Hepatocyte (in vitro differentiated cells): Measurements from ENCODE around the gene TWNK. TPM values are rescaled to one million over a fixed set of nuclear protein-coding genes. Genes with fewer than 3 reads are reported as not detected.
A peak's percentile ranks its signal among the peaks of the same experiment; 100 is the strongest.

Source experiments
- DNase-seq: peaks from one replicate; pipeline ENCODE4 v3.0.0-alpha.2; 2016; ENCODE audit warnings: low spot score
- H2AFZ ChIP-seq: fragments of 200-600 bp; sonication (generic); 2 replicates; pipeline ENCODE4 v1.6.0; 2016; ENCODE audit warnings: antibody characterized with exemption, mild to moderate bottlenecking
- H3K27ac ChIP-seq: fragments of 200-600 bp; sonication (generic); 2 replicates; pipeline ENCODE4 v1.5.1; 2016; ENCODE audit warnings: mild to moderate bottlenecking
- H3K27me3 ChIP-seq: fragments of 200-600 bp; sonication (generic); 2 replicates; pipeline ENCODE4 v1.6.1; 2016
- H3K36me3 ChIP-seq: fragments of 200-600 bp; sonication (generic); replicated peaks from 2 replicates; pipeline ENCODE4 v1.5.1; 2016; ENCODE audit warnings: low read depth; ENCODE audit not compliant: insufficient read depth
- H3K4me1 ChIP-seq: fragments of 200-600 bp; sonication (generic); 2 replicates; pipeline ENCODE4 v1.5.1; 2016; ENCODE audit warnings: mild to moderate bottlenecking, moderate library complexity; ENCODE audit not compliant: insufficient read depth
- H3K4me2 ChIP-seq: fragments of 200-600 bp; sonication (generic); 2 replicates; pipeline ENCODE4 v1.6.0; 2016
- H3K4me3 ChIP-seq: fragments of 200-600 bp; sonication (generic); 2 replicates; pipeline ENCODE4 v1.5.1; 2016; ENCODE audit warnings: mild to moderate bottlenecking
- H3K79me2 ChIP-seq: fragments of 200-600 bp; sonication (generic); 2 replicates; pipeline ENCODE4 v1.6.0; 2017; ENCODE audit warnings: mild to moderate bottlenecking
- H3K9me2 ChIP-seq: fragments of 200-600 bp; sonication (generic); replicated peaks from 2 replicates; pipeline ENCODE4 v1.6.0; 2017; ENCODE audit warnings: mild to moderate bottlenecking; ENCODE audit not compliant: insufficient read depth
- H3K9me3 ChIP-seq: fragments of 200-600 bp; sonication (generic); 2 replicates; pipeline ENCODE4 v1.5.1; 2016; ENCODE audit warnings: low read depth, mild to moderate bottlenecking
- H4K20me1 ChIP-seq: fragments of 200-600 bp; sonication (generic); 2 replicates; pipeline ENCODE4 v1.6.0; 2016; ENCODE audit warnings: mild to moderate bottlenecking; ENCODE audit not compliant: insufficient read depth, poor library complexity, severe bottlenecking
- CTCF ChIP-seq: fragments of 200-600 bp; sonication (generic); IDR thresholded peaks from 2 replicates; pipeline ENCODE4 v1.5.1; 2016; ENCODE audit warnings: antibody characterized with exemption, mild to moderate bottlenecking; ENCODE audit not compliant: poor library complexity
- EZH2 ChIP-seq: fragments of 200-600 bp; sonication (generic); IDR thresholded peaks from 2 replicates; pipeline ENCODE4 v1.6.1; 2016; ENCODE audit warnings: antibody characterized with exemption, mild to moderate bottlenecking, borderline replicate concordance
- EZH2phosphoT487 ChIP-seq: fragments of 200-600 bp; sonication (generic); IDR thresholded peaks from one replicate; pipeline ENCODE4 v1.6.1; 2018; ENCODE audit warnings: antibody characterized with exemption, mild to moderate bottlenecking, low read depth, moderate library complexity; ENCODE audit not compliant: unreplicated experiment, severe bottlenecking
- WGBS: methylation state at CpG from one replicate; pipeline ENCODE4 v1.1.6; 2016; ENCODE audit warnings: low lambda C conversion rate; ENCODE audit errors: missing lambda C conversion rate; 5-methylcytosine and 5-hydroxymethylcytosine counted together
- polyA plus RNA-seq: library from polyadenylated mRNA; unstranded; fragments of >200 nt; fragmentation: Nextera tagmentation; extraction: Ambion mirVana; gene quantifications from 2 replicates; pipeline ENCODE4 v1.2.1, GENCODE V29; 2016
- total RNA-seq: library from RNA; depleted of rRNA; stranded (reverse); fragments of >200 nt; gene quantifications from 2 replicates; pipeline ENCODE4 v1.2.3, GENCODE V29; 2014

The TWNK gene
- total and polyA plus RNA-seq, 2 experiments from 2014 or later, result 4.0 to 5.0 TPM

GRCh38 chr10:101028446-101029337 lies 41.3 kb downstream of the TWNK start:
- TF ChIP-seq EZH2phosphoT487 (no peak), CTCF (no peak), EZH2 (no peak)
- no peak for DNase-seq
- H3K9me3 ChIP-seq, result no peaks in the 10 kb centered on the region
- no peaks in the 10 kb centered on the region for H4K20me1 ChIP-seq
- no peak overlapping the region for H2AFZ ChIP-seq
- H3K4me1 ChIP-seq, result peaks cover 32% of the 10 kb centered on the region
- no peaks in the 10 kb centered on the region for H3K27me3 ChIP-seq
- H3K79me2 ChIP-seq, result peaks cover 7% of the 10 kb centered on the region
- no peaks in the 10 kb centered on the region for H3K36me3 ChIP-seq
- no peaks in the 10 kb centered on the region for H3K9me2 ChIP-seq
- no peak overlapping the region for H3K4me3 ChIP-seq
- 90% methylated on average over 7 of the region's 7 CpGs for WGBS
- no peak overlapping the region for H3K4me2 ChIP-seq
- H3K27ac ChIP-seq, result no peak overlapping the region

- TF ChIP-seq EZH2phosphoT487 (no peak), CTCF (no peak), EZH2 (no peak)
- Histone ChIP-seq H3K27me3 (no peaks in the 10 kb centered on the region), H3K4me1 (peaks cover 38% of the 10 kb centered on the region), H3K9me2 (no peaks in the 10 kb centered on the region), H3K36me3 (no peaks in the 10 kb centered on the region), H2AFZ (no peak overlapping the region), H3K4me3 (no peak overlapping the region), H3K79me2 (peaks cover 11% of the 10 kb centered on the region), H3K27ac (no peak overlapping the region), H3K4me2 (peak overlapping the region; percentile 94), H4K20me1 (no peaks in the 10 kb centered on the region), H3K9me3 (no peaks in the 10 kb centered on the region)
- no peak for DNase-seq
- WGBS, result 73% methylated on average over 27 of the region's 27 CpGs
Observed at GRCh38 chr10:101029520-101030295, 42.4 kb downstream of the TWNK start.

GRCh38 chr10:101030496-101031127 lies 43.3 kb downstream of the TWNK start:
- Histone ChIP-seq H2AFZ (no peak overlapping the region), H3K9me3 (no peaks in the 10 kb centered on the region), H3K27me3 (no peaks in the 10 kb centered on the region), H4K20me1 (no peaks in the 10 kb centered on the region), H3K27ac (peak overlapping the region; percentile 99), H3K79me2 (peaks cover 16% of the 10 kb centered on the region), H3K36me3 (no peaks in the 10 kb centered on the region), H3K4me2 (peak overlapping the region; percentile 94), H3K4me1 (peaks cover 45% of the 10 kb centered on the region), H3K4me3 (no peak overlapping the region), H3K9me2 (no peaks in the 10 kb centered on the region)
- WGBS, result 16% methylated on average over 18 of the region's 25 CpGs
- DNase-seq, result no peak
- TF ChIP-seq CTCF (no peak), EZH2 (no peak), EZH2phosphoT487 (no peak)
